H1 (cell line): ENCODE measurements around the gene TDRD9. TPM values are rescaled to one million over a fixed set of nuclear protein-coding genes. Genes with fewer than 3 reads are reported as not detected.

Experiments used
- CTCF ChIA-PET: fragments of 300-600 bp; sonication (Branson Sonifier 250); formaldehyde crosslinking; loops from one replicate; lab custom pipeline; 2021; ENCODE audit not compliant: partially characterized antibody; lab: Charles Lee
- POLR2A ChIA-PET: fragments of 300-600 bp; sonication (Branson Sonifier 250); formaldehyde crosslinking; loops from one replicate; lab custom pipeline; 2021; ENCODE audit warnings: inconsistent platforms; ENCODE audit not compliant: partially characterized antibody; lab: Charles Lee
- DNase-seq, 2 experiments: peaks; one replicate each; pipeline versions ENCODE4 v3.0.0 to v3.0.0-alpha.2; 2010 to 2022; ENCODE audit warnings: low spot score in 2 of 2, low read depth in 1 of 2, mixed read lengths in 1 of 2
- FAIRE-seq: peaks from 2 replicates; lab custom pipeline; 2011; peaks lifted over from hg19 to GRCh38; lab: Jason Lieb, UNC
- H2AFZ ChIP-seq: 2 replicates; pipeline ENCODE4 v1.8.1; 2012; ENCODE audit warnings: low read length, inconsistent platforms
- H2AK5ac ChIP-seq: 2 replicates; pipeline ENCODE4 v1.6.1; 2013; ENCODE audit warnings: low read depth, low read length
- H2BK120ac ChIP-seq: replicated peaks from 2 replicates; pipeline ENCODE3; 2013; ENCODE audit warnings: low read depth, low read length, inconsistent platforms
- H2BK12ac ChIP-seq: 2 replicates; pipeline ENCODE4 v1.6.1; 2013; ENCODE audit warnings: low read depth, low read length
- H2BK15ac ChIP-seq: 2 replicates; pipeline ENCODE4 v1.6.1; 2013; ENCODE audit warnings: low read length
- H2BK20ac ChIP-seq: 2 replicates; pipeline ENCODE4 v1.6.1; 2013; ENCODE audit warnings: low read length
- H2BK5ac ChIP-seq: 2 replicates; pipeline ENCODE4 v1.6.1; 2013; ENCODE audit warnings: low read depth, low read length
- H3K14ac ChIP-seq: 2 replicates; pipeline ENCODE4 v1.6.1; 2013; ENCODE audit warnings: inconsistent platforms; ENCODE audit not compliant: insufficient read length
- H3K18ac ChIP-seq: 2 replicates; pipeline ENCODE4 v1.6.1; 2013; ENCODE audit warnings: low read length; ENCODE audit errors: extremely low read depth
- H3K23ac ChIP-seq: 2 replicates; pipeline ENCODE4 v1.6.1; 2013; ENCODE audit warnings: inconsistent platforms; ENCODE audit not compliant: insufficient read length
- H3K23me2 ChIP-seq: 2 replicates; pipeline ENCODE4 v1.6.1; 2013; ENCODE audit warnings: low read depth, low read length
- H3K27ac ChIP-seq: 2 replicates; pipeline ENCODE4 v1.6.1; 2011; ENCODE audit warnings: low read depth, low read length, inconsistent platforms
- H3K27me3 ChIP-seq, 4 experiments: replicated peaks in 1 of 4; 1 replicate in 1 of 4; 2 replicates in 3 of 4; pipeline versions ENCODE4 v1.6.1 to v1.8.1; 2011 to 2013; ENCODE audit warnings: low read length in 3 of 4, mild to moderate bottlenecking in 3 of 4, inconsistent platforms in 2 of 4, mixed read lengths in 2 of 4, moderate library complexity in 1 of 4; ENCODE audit not compliant: control insufficient read depth in 3 of 4, insufficient read depth in 3 of 4; ENCODE audit errors: extremely low read depth in 1 of 4
- H3K36me3 ChIP-seq, 4 experiments: 2 replicates each; pipeline versions ENCODE4 v1.6.1 to v1.8.1; 2011 to 2013; ENCODE audit warnings: mild to moderate bottlenecking in 4 of 4, low read length in 3 of 4, moderate library complexity in 2 of 4, control low read depth in 1 of 4, inconsistent platforms in 1 of 4; ENCODE audit not compliant: insufficient read depth in 4 of 4, control insufficient read depth in 2 of 4
- H3K4ac ChIP-seq: replicated peaks from 2 replicates; pipeline ENCODE3; 2013; ENCODE audit warnings: low read length, low read depth, mixed read lengths, inconsistent platforms; ENCODE audit not compliant: insufficient read length
- H3K4me1 ChIP-seq, 4 experiments: replicated peaks in 1 of 4; 1 replicate in 1 of 4; 2 replicates in 3 of 4; pipeline versions ENCODE4 v1.6.1 to v1.8.1; 2011 to 2013; ENCODE audit warnings: low read length in 3 of 4, inconsistent platforms in 2 of 4, mixed read lengths in 1 of 4; ENCODE audit not compliant: insufficient read depth in 4 of 4, control insufficient read depth in 3 of 4
- H3K4me2 ChIP-seq, 2 experiments: 2 replicates each; pipeline versions ENCODE4 v1.6.1 to v1.8.1; 2011 to 2013; ENCODE audit warnings: low read depth in 2 of 2, low read length in 2 of 2, control low read depth in 1 of 2, inconsistent platforms in 1 of 2, mild to moderate bottlenecking in 1 of 2; ENCODE audit not compliant: insufficient read depth in 1 of 2
- H3K4me3 ChIP-seq, 4 experiments: fragments of 200-600, 300-600 bp in 1 of 4; sonication (generic), shearing (Covaris generic), sonication (Bioruptor Twin) in 1 of 4; 2 replicates each; pipeline versions ENCODE4 v1.5.1 to v1.8.1; 2011 to 2016; ENCODE audit warnings: low read length in 4 of 4, low read depth in 3 of 4, control low read depth in 2 of 4, inconsistent platforms in 2 of 4, mild to moderate bottlenecking in 2 of 4, mixed read lengths in 1 of 4, moderate library complexity in 1 of 4; ENCODE audit not compliant: insufficient read depth in 2 of 4; ENCODE audit errors: extremely low read depth in 1 of 4
- H3K56ac ChIP-seq: replicated peaks from 2 replicates; pipeline ENCODE3; 2013; ENCODE audit warnings: low read depth, mild to moderate bottlenecking, mixed read lengths, low read length, inconsistent platforms; ENCODE audit not compliant: insufficient read length
- H3K79me1 ChIP-seq: 2 replicates; pipeline ENCODE4 v1.6.1; 2013; ENCODE audit warnings: low read depth, low read length, control low read depth
- H3K79me2 ChIP-seq, 2 experiments: 2 replicates each; pipeline versions ENCODE4 v1.6.1 to v1.8.1; 2012 to 2013; ENCODE audit warnings: low read length in 2 of 2, mild to moderate bottlenecking in 2 of 2, inconsistent platforms in 1 of 2; ENCODE audit not compliant: insufficient read depth in 2 of 2, control insufficient read depth in 1 of 2
- H3K9ac ChIP-seq, 4 experiments: replicated peaks in 1 of 4; 1 replicate in 1 of 4; 2 replicates in 3 of 4; pipeline versions ENCODE4 v1.6.1 to v1.8.1; 2011 to 2013; ENCODE audit warnings: low read depth in 3 of 4, low read length in 3 of 4, control low read depth in 2 of 4, mild to moderate bottlenecking in 2 of 4, moderate library complexity in 2 of 4, inconsistent platforms in 1 of 4; ENCODE audit errors: extremely low read depth in 1 of 4
- H3K9me3 ChIP-seq, 2 experiments: 2 replicates each; pipeline versions ENCODE4 v1.6.1 to v1.8.1; 2012 to 2013; ENCODE audit warnings: mild to moderate bottlenecking in 2 of 2, moderate library complexity in 2 of 2, control low read depth in 1 of 2, inconsistent platforms in 1 of 2, low read depth in 1 of 2, low read length in 1 of 2, mixed read lengths in 1 of 2; ENCODE audit not compliant: insufficient read depth in 2 of 2
- H4K20me1 ChIP-seq, 2 experiments: replicated peaks in 1 of 2; 2 replicates each; pipeline versions ENCODE3 to v1.8.1; 2011 to 2013; ENCODE audit warnings: inconsistent platforms in 2 of 2, low read length in 2 of 2, mild to moderate bottlenecking in 1 of 2; ENCODE audit not compliant: insufficient read depth in 2 of 2, control insufficient read depth in 1 of 2
- H4K5ac ChIP-seq: 2 replicates; pipeline ENCODE4 v1.6.1; 2013; ENCODE audit warnings: low read length, low read depth, mixed read lengths, inconsistent platforms; ENCODE audit not compliant: insufficient read length
- H4K8ac ChIP-seq: 2 replicates; pipeline ENCODE4 v1.8.0; 2013; ENCODE audit warnings: mild to moderate bottlenecking, moderate library complexity, low read length, inconsistent platforms; ENCODE audit not compliant: insufficient read depth; ENCODE audit errors: extremely low read depth
- H4K91ac ChIP-seq: replicated peaks from 2 replicates; pipeline ENCODE3; 2013; ENCODE audit warnings: low read length, mixed read lengths, inconsistent platforms; ENCODE audit not compliant: insufficient read length
- BACH1 ChIP-seq: IDR thresholded peaks from 2 replicates; pipeline ENCODE4 v1.6.1; 2012; ENCODE audit warnings: low read length, improper control_type of control experiment
- GABPA ChIP-seq: IDR thresholded peaks from 2 replicates; pipeline ENCODE4 v1.6.1; 2011; ENCODE audit warnings: mild to moderate bottlenecking, low read length, moderate library complexity, borderline replicate concordance; ENCODE audit not compliant: insufficient read depth
- JUND ChIP-seq: IDR thresholded peaks from 2 replicates; pipeline ENCODE4 v1.6.1; 2011; ENCODE audit warnings: mild to moderate bottlenecking, improper control_type of control experiment, low read length
- MAFK ChIP-seq: IDR thresholded peaks from 2 replicates; pipeline ENCODE4 v1.6.1; 2012; ENCODE audit warnings: low read depth, mild to moderate bottlenecking, improper control_type of control experiment, low read length
- NANOG ChIP-seq: IDR thresholded peaks from 2 replicates; pipeline ENCODE4 v1.6.1; 2011; ENCODE audit warnings: low read length, low read depth, mild to moderate bottlenecking, inconsistent platforms; ENCODE audit not compliant: insufficient read depth, poor library complexity, severe bottlenecking
- RAD21 ChIP-seq, 2 experiments: IDR thresholded peaks in 1 of 2; conservative IDR thresholded peaks in 1 of 2; 2 replicates each; pipeline ENCODE4 v1.6.1; 2011; ENCODE audit warnings: low read depth in 2 of 2, low read length in 2 of 2, improper control_type of control experiment in 1 of 2, inconsistent platforms in 1 of 2, mild to moderate bottlenecking in 1 of 2, moderate library complexity in 1 of 2
- SP2 ChIP-seq: IDR thresholded peaks from 2 replicates; pipeline ENCODE4 v1.6.1; 2012; ENCODE audit warnings: mild to moderate bottlenecking, low read length, inconsistent platforms
- WGBS, 2 experiments: shearing (Covaris generic) in 1 of 2; methylation state at CpG; one replicate each; pipeline versions ENCODE4 v1.1.6 to v1.1.7; 2013 to 2015; ENCODE audit warnings: low lambda C conversion rate in 2 of 2, mixed read lengths in 2 of 2, inconsistent platforms in 1 of 2, low coverage in 1 of 2, missing lambda C conversion rate in 1 of 2; ENCODE audit not compliant: insufficient replicate concordance in 2 of 2, insufficient coverage in 1 of 2, insufficient read length in 1 of 2; ENCODE audit errors: extremely low coverage in 1 of 2, missing lambda C conversion rate in 1 of 2; 5-methylcytosine and 5-hydroxymethylcytosine counted together
- polyA plus RNA-seq, 7 experiments: library from polyadenylated mRNA; depleted of rRNA in 3 of 7; stranded (reverse) in 5 of 7; unstranded in 2 of 7; fragments of >200 nt in 5 of 7; fragments of 200-250 nt in 2 of 7; gene quantifications; 1 replicate in 5 of 7; 2 replicates in 1 of 7; 4 replicates in 1 of 7; pipeline versions ENCODE4 v1.2.1 to v1.2.3, GENCODE V29; 2011 to 2013; ENCODE audit warnings: missing spikeins in 2 of 7, mixed read lengths in 2 of 7
- total RNA-seq: library from RNA; stranded (reverse); fragmentation: NEBNext Ultra II Directional; extraction: Animal tissue kit (Norgen Biotek cat#: 25700); gene quantifications from 2 replicates; pipeline ENCODE4 v1.2.1, GENCODE V29; 2021
- TF ChIP-seq, protein P1 (sequence below), 3 experiments: IDR thresholded peaks; 1 replicate in 2 of 3; 2 replicates in 1 of 3; pipeline versions ENCODE4 v1.5.1 to v1.6.1; 2011; ENCODE audit warnings: low read length in 3 of 3, mild to moderate bottlenecking in 3 of 3, inconsistent platforms in 2 of 3, low read depth in 1 of 3, moderate library complexity in 1 of 3; ENCODE audit not compliant: insufficient read depth in 1 of 3; ENCODE audit errors: control extremely low read depth in 1 of 3

Gene TDRD9
- total and polyA plus RNA-seq, 2 of the 8 experiments (the other 6 are each of a cell fraction or from before 2014, with no cell fraction given), result not detected

DNA sequence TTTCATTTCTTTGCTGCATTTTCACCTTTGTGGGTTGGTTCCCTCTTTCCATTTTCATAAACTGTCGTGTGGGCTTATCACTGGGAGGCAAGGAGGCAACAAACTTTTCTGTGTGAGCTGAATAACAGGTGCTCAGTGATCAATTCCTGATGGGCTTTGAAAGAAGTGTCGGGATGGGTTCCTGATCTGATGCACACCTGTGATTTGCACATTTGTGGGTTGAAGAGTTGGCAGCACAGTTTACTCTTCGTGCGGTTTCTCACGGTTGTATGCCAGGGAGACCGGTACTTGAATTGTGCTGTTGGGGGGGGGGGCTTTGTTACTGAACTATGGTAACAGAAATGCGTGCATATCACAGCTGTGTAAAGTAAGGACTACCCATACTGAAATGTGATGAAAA, 141.3 kb downstream of the TDRD9 start:
- Histone ChIP-seq H2BK20ac (no peak overlapping the region), H3K23me2 (no peaks in the 10 kb centered on the region)
- FAIRE-seq, result no peak

More for the DNA sequence above, 141.3 kb downstream of the TDRD9 start:
- no peak overlapping the region for H3K4me2 ChIP-seq
- no peaks in the 10 kb centered on the region for H4K20me1 ChIP-seq
- H3K27ac ChIP-seq, result no peak overlapping the region
- DNase-seq, result no peak
- no peak overlapping the region for H4K91ac ChIP-seq
- no peak overlapping the region for H2BK15ac ChIP-seq
- no peak for TF ChIP-seq JUND
- no peak for TF ChIP-seq GABPA
- no peak for TF ChIP-seq RAD21 (IDR thresholded peaks at IDR 0.05 in 1 of 2, conservative IDR thresholded peaks at IDR 0.05 in 1 of 2; ENCODE audit: low read depth in 2 of 2, low read length in 2 of 2)
- TF ChIP-seq, protein P1, sequence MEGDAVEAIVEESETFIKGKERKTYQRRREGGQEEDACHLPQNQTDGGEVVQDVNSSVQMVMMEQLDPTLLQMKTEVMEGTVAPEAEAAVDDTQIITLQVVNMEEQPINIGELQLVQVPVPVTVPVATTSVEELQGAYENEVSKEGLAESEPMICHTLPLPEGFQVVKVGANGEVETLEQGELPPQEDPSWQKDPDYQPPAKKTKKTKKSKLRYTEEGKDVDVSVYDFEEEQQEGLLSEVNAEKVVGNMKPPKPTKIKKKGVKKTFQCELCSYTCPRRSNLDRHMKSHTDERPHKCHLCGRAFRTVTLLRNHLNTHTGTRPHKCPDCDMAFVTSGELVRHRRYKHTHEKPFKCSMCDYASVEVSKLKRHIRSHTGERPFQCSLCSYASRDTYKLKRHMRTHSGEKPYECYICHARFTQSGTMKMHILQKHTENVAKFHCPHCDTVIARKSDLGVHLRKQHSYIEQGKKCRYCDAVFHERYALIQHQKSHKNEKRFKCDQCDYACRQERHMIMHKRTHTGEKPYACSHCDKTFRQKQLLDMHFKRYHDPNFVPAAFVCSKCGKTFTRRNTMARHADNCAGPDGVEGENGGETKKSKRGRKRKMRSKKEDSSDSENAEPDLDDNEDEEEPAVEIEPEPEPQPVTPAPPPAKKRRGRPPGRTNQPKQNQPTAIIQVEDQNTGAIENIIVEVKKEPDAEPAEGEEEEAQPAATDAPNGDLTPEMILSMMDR (IDR thresholded peaks at IDR 0.05; ENCODE audit: control extremely low read depth in 1 of 3, insufficient read depth in 1 of 3, low read depth in 1 of 3, low read length in 3 of 3), result no peak
- TF ChIP-seq NANOG, result no peak
- TF ChIP-seq MAFK, result no peak
- TF ChIP-seq SP2, result no peak
- TF ChIP-seq BACH1, result no peak
- no peak overlapping the region for H3K9ac ChIP-seq
- H2BK120ac ChIP-seq, result no peak overlapping the region
- no peaks in the 10 kb centered on the region for H3K79me2 ChIP-seq
- no peaks in the 10 kb centered on the region for H3K4me1 ChIP-seq
- peaks cover 21 to 28% of the 10 kb centered on the region in 2 experiments for H3K9me3 ChIP-seq
- ChIA-PET POLR2A (no interaction called here), CTCF (interaction anchor here (0.7 to 1.5 kb wide), 4 partner anchors 8 to 21 kb away, joined by 3 to 5 read pairs (median 3); no protein-coding TSS in a partner anchor)
- no peak overlapping the region for H3K23ac ChIP-seq
- H3K56ac ChIP-seq, result no peak overlapping the region
- no peak overlapping the region for H4K5ac ChIP-seq
- no peak overlapping the region for H3K14ac ChIP-seq
- H3K4me3 ChIP-seq, result no peak overlapping the region
- no peaks in the 10 kb centered on the region for H3K27me3 ChIP-seq
- H2AFZ ChIP-seq, result no peak overlapping the region
- H3K18ac ChIP-seq, result no peak overlapping the region
- no peaks in the 10 kb centered on the region for H3K79me1 ChIP-seq
- H2BK5ac ChIP-seq, result no peak overlapping the region
- no peak overlapping the region for H2BK12ac ChIP-seq
- no peaks in the 10 kb centered on the region for H3K36me3 ChIP-seq
- H2AK5ac ChIP-seq, result no peak overlapping the region
- WGBS, 2 experiments, result 93% methylated on average over 7 of the region's 7 CpGs; no CpG with 5 or more reads in 1 of the 2 experiments
- H4K8ac ChIP-seq, result no peak overlapping the region
- H3K4ac ChIP-seq, result no peak overlapping the region
